ENCODE measurements around the gene RUNDC1. TPM values are rescaled to one million over a fixed set of nuclear protein-coding genes. Genes with fewer than 3 reads are reported as not detected.

Gene RUNDC1
- total and polyA plus RNA-seq, 2 of the 8 experiments (the other 6 are each of a cell fraction or from before 2014, with no cell fraction given) = 7.9 to 11.9 TPM

DNA sequence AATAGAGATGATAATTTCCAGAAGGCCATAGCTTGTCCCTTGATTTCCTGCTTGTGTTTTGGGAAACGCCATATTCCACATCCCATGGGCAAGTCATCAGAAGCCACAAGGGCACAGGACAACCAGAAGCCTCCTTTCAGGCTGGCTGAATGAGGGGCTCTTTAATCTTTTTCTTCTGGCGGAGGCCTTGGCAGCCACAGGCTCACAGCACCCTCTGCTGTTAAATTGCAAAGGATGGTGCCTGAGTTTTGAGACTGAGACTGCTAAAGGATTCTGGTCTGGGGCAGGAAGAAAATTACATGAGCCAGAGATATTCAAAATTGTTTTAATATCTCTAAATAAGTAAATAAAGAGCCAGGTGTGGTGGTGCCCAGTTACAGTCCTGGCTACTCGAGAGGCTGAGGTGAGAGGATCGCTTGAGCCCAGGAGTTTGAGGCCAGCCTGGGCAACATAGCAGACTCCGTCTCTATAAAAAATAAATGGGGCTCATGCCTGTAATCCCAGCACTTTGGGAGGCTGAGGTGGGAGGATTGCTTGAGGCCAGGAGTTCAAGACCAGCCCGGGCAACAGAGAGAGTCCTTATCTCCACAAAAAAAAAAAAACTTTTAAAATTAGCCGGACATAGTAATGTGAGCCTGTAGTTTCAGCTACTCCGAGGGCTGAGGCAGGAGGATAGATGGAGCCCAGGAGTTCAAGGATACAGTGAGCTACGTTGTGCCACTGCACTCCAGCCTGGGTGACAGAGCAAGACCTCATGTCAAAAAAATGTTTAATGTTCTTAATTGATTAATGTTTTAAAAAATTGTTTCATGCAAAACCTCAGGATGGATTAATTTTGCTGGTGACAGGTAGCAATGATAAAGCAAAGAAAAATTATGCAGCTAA is 42.4 kb upstream of the RUNDC1 start (continued):
- peak; percentile 96 for TF ChIP-seq RAD21 (IDR thresholded peaks at IDR 0.05 in 1 of 2, conservative IDR thresholded peaks at IDR 0.05 in 1 of 2; ENCODE audit: low read depth in 2 of 2, low read length in 2 of 2)
